RWPE2 (cell line): ENCODE data around the gene RAP1B.

Experiments used
- ATAC-seq: fragments of 200-7000 bp; cut with Tn5 transposase; 3 replicates; pipeline ENCODE4 v1.9.1; 2021; ENCODE audit warnings: low read depth
- DNase-seq: peaks from one replicate; pipeline ENCODE4 v3.0.0-alpha.2; 2020; ENCODE audit warnings: low spot score
- H3K27ac ChIP-seq: fragments of 450-650 bp; 2 replicates; pipeline ENCODE4 v1.5.1; 2017; ENCODE audit warnings: mild to moderate bottlenecking; ENCODE audit not compliant: poor library complexity, severe bottlenecking
- H3K27me3 ChIP-seq: fragments of 250-450 bp; sonication (Bioruptor Pico); 2 replicates; pipeline ENCODE4 v1.5.1; 2021; ENCODE audit warnings: mild to moderate bottlenecking, moderate library complexity; ENCODE audit not compliant: insufficient read depth, poor library complexity, severe bottlenecking
- H3K36me3 ChIP-seq: fragments of 250-450 bp; sonication (Bioruptor Pico); 2 replicates; pipeline ENCODE4 v1.5.1; 2020; ENCODE audit warnings: low read depth, mild to moderate bottlenecking, moderate library complexity
- H3K4me1 ChIP-seq: fragments of 250-450 bp; sonication (Bioruptor Pico); 2 replicates; pipeline ENCODE4 v1.5.1; 2021; ENCODE audit warnings: mild to moderate bottlenecking, moderate library complexity; ENCODE audit not compliant: insufficient read depth, poor library complexity, severe bottlenecking
- H3K4me3 ChIP-seq: fragments of 250-450 bp; sonication (Bioruptor Pico); 2 replicates; pipeline ENCODE4 v1.5.1; 2021; ENCODE audit warnings: mild to moderate bottlenecking, moderate library complexity; ENCODE audit not compliant: severe bottlenecking
- H3K9me3 ChIP-seq: fragments of 250-450 bp; sonication (Bioruptor Pico); 2 replicates; pipeline ENCODE4 v1.5.1; 2021; ENCODE audit warnings: mild to moderate bottlenecking, moderate library complexity; ENCODE audit not compliant: severe bottlenecking
- TF ChIP-seq, protein P1 (sequence below): fragments of 450-650 bp; IDR thresholded peaks from one replicate; pipeline ENCODE4 v1.5.1; 2017; ENCODE audit warnings: mild to moderate bottlenecking, moderate library complexity; ENCODE audit not compliant: poor library complexity, severe bottlenecking

The RAP1B gene

DNA sequence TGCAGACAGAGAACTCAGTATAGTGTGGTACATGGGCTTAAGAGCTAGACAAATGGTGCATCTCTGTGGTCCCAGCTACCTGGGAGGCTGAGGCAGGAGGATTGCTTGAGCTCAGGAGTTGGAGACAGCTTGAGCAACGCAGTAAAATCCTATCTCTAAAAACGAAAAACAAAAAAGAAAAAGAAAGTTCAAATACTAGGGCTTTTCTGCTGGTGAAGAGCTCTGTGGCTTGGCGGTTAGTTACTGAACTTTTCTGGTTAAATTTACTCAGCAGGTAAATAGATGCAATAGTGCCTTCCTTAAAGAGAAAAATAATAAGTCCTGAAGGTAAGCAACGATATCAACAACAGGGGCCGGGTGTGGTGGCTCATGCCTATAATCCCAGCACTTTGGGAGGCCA is 31.4 kb upstream of the RAP1B start:
- no peak overlapping the region for H3K27ac ChIP-seq
- no peak for DNase-seq
- no peaks in the 10 kb centered on the region for H3K36me3 ChIP-seq
- no peak overlapping the region for H3K4me3 ChIP-seq
- H3K4me1 ChIP-seq = no peaks in the 10 kb centered on the region
- ATAC-seq = no peak
- TF ChIP-seq, protein P1, sequence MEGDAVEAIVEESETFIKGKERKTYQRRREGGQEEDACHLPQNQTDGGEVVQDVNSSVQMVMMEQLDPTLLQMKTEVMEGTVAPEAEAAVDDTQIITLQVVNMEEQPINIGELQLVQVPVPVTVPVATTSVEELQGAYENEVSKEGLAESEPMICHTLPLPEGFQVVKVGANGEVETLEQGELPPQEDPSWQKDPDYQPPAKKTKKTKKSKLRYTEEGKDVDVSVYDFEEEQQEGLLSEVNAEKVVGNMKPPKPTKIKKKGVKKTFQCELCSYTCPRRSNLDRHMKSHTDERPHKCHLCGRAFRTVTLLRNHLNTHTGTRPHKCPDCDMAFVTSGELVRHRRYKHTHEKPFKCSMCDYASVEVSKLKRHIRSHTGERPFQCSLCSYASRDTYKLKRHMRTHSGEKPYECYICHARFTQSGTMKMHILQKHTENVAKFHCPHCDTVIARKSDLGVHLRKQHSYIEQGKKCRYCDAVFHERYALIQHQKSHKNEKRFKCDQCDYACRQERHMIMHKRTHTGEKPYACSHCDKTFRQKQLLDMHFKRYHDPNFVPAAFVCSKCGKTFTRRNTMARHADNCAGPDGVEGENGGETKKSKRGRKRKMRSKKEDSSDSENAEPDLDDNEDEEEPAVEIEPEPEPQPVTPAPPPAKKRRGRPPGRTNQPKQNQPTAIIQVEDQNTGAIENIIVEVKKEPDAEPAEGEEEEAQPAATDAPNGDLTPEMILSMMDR = no peak
- no peaks in the 10 kb centered on the region for H3K27me3 ChIP-seq
- H3K9me3 ChIP-seq = no peaks in the 10 kb centered on the region

DNA sequence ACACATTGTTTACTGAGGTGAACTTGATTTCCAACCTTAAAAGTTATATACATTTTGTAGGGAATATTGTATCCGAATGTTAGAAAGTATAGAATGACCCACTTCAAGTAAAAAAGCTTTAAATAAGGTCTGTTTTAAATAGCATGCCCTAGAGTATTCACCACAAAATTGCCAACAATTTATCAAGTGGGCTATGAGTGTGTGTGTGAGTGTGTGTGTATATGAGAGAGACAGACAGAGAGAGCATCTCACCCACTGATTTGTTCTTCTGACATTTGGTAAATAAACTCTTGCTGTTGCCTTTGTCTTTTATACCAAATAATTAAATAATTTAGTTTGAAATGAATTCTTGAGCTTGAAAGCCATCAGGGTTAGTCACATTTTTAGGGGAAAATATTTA is 29.8 kb upstream of the RAP1B start:
- H3K27ac ChIP-seq = no peak overlapping the region
- H3K36me3 ChIP-seq = no peaks in the 10 kb centered on the region
- H3K9me3 ChIP-seq = no peaks in the 10 kb centered on the region
- DNase-seq = no peak
- peaks cover 6% of the 10 kb centered on the region for H3K4me1 ChIP-seq
- H3K27me3 ChIP-seq = no peaks in the 10 kb centered on the region
- no peak overlapping the region for H3K4me3 ChIP-seq
- TF ChIP-seq, protein P1 = no peak
- ATAC-seq = no peak

DNA sequence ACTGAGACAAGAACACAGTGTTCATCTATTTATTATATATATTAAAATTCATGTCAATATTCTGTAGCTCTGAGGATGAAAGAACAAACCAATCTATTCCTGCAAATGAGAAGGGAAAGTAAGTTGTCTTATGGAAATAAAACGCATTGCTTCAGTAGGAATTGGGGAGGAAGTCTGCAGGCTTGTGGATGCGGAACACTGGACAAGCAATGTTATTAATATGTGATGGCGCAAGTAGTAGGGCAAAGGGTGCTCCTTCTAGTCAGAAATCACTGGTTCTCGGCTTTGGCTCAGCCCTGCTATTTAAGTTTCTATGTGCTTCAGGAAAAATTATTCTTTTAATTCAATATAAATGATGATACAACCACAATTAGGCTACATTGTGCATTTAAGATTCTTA is 28.8 kb upstream of the RAP1B start:
- ATAC-seq (no peak), DNase-seq (no peak)
- no peaks in the 10 kb centered on the region for H3K27me3 ChIP-seq
- TF ChIP-seq, protein P1 = no peak
- no peak overlapping the region for H3K4me3 ChIP-seq
- H3K9me3 ChIP-seq = no peaks in the 10 kb centered on the region
- H3K36me3 ChIP-seq = no peaks in the 10 kb centered on the region
- peaks cover 6% of the 10 kb centered on the region for H3K4me1 ChIP-seq
- H3K27ac ChIP-seq = no peak overlapping the region

DNA sequence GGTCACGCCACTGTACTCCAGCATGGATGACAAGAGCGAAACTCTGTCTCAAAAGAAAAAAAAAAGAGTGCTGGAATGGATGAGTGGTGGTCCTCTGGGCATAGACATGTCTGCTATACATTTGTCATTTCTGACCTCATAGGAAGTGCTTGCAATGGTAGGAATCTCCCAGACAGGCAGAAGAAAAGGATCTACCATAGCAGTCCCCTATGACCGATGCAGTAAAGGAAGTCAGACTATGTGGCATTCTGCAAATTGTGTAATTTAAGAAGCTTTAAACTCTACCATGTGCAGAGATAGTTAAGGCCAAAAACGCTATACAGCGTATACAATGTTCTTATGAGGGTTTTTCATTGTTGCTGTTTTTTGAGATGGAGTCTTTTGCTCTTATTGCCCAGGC is 24.7 kb upstream of the RAP1B start:
- peaks cover 7% of the 10 kb centered on the region for H3K9me3 ChIP-seq
- H3K36me3 ChIP-seq = no peaks in the 10 kb centered on the region
- TF ChIP-seq, protein P1 = no peak
- H3K27me3 ChIP-seq = no peaks in the 10 kb centered on the region
- H3K27ac ChIP-seq = no peak overlapping the region
- no peak overlapping the region for H3K4me3 ChIP-seq
- peaks cover 6% of the 10 kb centered on the region for H3K4me1 ChIP-seq
- ATAC-seq (no peak), DNase-seq (no peak)

DNA sequence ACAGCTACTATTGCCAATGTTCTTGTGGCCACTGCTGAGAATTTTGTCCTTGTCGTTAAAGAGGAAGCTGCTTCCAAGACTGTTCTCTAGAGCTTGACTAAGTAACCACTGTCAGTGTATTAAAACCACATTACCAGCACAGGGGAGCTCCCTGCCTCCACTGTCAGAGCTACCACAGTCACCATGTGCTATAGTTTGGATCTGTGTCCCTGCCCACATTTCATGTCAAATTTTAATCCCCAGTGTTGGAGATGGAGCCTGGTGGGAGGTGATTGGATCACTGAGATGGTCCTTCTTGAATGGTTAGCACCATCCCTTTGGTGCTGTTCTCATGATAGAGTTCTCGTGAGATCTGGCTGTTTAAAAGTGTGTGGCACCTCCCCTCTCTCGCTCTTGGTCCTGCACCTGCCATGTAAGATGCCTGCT is 23.2 kb upstream of the RAP1B start:
- H3K36me3 ChIP-seq = no peaks in the 10 kb centered on the region
- H3K27me3 ChIP-seq = no peaks in the 10 kb centered on the region
- H3K9me3 ChIP-seq = peaks cover 7% of the 10 kb centered on the region
- TF ChIP-seq, protein P1 = no peak
- H3K4me1 ChIP-seq = peaks cover 6% of the 10 kb centered on the region
- DNase-seq (no peak), ATAC-seq (no peak)
- H3K27ac ChIP-seq = no peak overlapping the region
- no peak overlapping the region for H3K4me3 ChIP-seq
